NCI-H510A (cell line): ENCODE results near the gene CCT4.
A peak's percentile ranks its signal among the peaks of the same experiment; 100 is the strongest.
"Not testable (repeated sequence)": the region's sequence is repeated elsewhere in the genome, so short reads cannot be mapped to it uniquely, and the experiment has no call there.

Experiments used
- DNase-seq: peaks from one replicate; lab custom pipeline; 2025; lab: John Stamatoyannopoulos, UW

The CCT4 gene, protein sequence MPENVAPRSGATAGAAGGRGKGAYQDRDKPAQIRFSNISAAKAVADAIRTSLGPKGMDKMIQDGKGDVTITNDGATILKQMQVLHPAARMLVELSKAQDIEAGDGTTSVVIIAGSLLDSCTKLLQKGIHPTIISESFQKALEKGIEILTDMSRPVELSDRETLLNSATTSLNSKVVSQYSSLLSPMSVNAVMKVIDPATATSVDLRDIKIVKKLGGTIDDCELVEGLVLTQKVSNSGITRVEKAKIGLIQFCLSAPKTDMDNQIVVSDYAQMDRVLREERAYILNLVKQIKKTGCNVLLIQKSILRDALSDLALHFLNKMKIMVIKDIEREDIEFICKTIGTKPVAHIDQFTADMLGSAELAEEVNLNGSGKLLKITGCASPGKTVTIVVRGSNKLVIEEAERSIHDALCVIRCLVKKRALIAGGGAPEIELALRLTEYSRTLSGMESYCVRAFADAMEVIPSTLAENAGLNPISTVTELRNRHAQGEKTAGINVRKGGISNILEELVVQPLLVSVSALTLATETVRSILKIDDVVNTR

DNA sequence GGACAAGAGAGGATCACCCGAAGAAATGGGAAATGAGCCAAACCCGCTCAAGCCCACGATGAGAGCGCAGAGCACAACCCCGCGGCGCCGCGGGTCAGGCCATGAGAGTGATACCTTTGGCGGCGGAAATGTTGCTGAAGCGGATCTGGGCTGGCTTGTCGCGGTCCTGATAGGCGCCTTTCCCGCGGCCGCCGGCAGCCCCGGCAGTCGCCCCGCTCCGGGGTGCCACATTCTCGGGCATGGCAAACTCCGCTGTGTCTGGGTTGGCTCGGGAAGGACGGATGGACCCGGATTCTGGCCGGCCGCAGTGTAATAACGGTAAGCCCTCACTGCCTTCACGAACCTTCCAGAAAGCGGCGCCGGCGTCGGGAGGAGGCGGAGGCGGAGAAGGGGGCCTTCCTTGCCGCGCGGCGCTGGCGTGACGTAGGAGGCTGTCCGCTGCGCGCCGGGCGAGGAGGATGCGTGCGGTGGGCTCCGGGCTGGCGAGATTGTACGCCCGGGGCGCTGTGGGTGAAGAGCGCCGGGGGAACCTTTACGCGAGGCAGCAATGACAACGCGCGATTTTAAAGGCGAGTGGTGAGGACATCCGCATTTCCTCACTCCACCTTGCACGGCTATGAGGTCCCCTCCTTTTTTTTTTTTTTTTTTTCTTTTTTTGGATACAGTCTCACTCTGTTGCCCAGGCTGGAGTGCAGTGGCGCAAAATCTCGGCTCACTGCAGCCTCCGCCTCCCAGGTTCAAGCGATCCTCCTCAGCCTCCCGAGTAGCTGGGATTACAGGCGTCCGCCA, at the start of gene CCT4:
CCT4 (minus strand) TSS at position 390 of the 789 bp plus-strand sequence; CDS start at position 241, 149 bp downstream.
- peak; percentile 70 for DNase-seq

DNA sequence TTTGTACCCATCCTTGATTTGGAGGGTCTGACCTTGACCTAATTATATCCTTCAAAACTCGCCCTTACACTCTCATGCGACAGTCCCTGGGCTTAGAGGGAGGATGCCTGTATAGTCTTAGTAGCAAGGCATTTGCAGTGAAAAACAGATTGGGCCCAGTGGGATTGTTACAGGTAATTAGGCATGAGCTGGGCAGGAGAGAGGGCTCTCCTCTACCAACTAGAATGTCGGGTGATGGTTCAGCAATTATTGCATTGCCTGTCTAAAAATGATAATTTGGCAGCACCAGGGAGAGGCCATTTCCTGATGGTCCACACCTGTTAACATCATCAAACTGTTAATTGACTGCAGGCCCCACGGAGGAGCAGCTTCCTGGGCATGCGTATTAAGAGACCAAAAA, 49.4 kb upstream of the CCT4 start:
- no peak for DNase-seq

DNA sequence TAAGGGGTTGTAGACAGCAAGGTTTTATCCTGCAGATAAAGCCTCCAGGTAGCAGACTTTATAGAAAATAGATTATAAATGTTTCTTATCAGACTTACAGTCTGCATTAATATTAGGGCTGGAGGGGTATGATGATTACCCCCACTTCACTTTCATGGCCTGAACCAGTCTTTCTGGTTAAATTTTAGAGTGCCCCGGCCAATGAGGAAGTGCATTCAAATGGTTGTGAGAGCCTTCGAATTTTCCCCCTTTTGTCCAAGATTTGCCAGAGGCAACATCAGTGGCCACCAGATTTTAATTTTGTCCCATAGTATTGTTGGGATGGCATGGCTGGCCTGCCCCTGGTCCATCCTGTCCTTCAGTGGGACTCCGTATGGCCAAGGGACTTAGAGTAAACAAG, 48.6 kb upstream of the CCT4 start:
- no peak for DNase-seq

GRCh38 chr2:61928826-61929461, 40.5 kb upstream of the CCT4 start:
- no peak for DNase-seq

GRCh38 chr2:61926531-61927477, 38.3 kb upstream of the CCT4 start:
- no peak for DNase-seq

- no peak for DNase-seq
Measured at GRCh38 chr2:61924895-61925663, 36.6 kb upstream of the CCT4 start.

DNA sequence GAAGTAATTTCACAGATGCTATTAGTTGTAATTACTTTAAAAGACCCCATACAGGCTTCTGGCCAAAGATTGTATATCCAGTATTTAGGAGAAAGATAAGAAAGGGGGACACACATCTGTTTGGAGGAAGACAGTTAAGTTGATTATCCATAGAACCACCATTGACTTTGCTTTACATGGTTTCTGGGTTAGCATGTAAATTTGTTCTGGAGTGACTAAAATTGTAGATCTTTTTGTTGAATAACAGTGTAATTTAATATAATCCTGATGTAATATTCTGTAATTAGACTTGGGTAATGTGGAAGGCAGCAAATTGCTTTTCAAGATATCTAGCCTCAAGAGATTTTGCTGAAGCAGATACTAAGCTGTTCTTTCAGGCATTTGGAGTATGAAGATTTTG, 34.3 kb upstream of the CCT4 start:
- DNase-seq: no peak

- DNase-seq: no peak
Measured at GRCh38 chr2:61920548-61920947, 32.1 kb upstream of the CCT4 start.

GRCh38 chr2:61914794-61915193, 26.3 kb upstream of the CCT4 start:
- DNase-seq: not testable (repeated sequence)

DNA sequence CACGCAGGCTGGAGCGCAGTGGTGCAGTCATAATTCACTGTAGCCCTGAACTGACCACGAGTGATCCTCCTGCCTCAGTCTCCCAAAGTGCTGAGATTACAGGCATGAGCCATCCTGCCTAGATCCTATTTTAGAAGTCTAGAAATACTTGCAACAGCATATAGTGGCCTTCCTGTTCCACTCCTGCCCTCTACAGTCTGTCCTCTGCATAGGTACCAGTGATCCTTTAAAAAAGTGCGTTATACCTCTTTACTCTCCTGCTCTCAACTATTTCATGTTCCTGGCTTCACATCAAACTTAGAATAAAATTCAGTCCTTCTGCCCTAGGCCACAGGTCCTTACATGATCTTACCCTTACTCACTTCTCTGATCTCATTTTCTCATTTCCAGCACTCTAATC, 23.1 kb upstream of the CCT4 start:
- no peak for DNase-seq

GRCh38 chr2:61910603-61911002, 22.1 kb upstream of the CCT4 start:
- DNase-seq: no peak

DNA sequence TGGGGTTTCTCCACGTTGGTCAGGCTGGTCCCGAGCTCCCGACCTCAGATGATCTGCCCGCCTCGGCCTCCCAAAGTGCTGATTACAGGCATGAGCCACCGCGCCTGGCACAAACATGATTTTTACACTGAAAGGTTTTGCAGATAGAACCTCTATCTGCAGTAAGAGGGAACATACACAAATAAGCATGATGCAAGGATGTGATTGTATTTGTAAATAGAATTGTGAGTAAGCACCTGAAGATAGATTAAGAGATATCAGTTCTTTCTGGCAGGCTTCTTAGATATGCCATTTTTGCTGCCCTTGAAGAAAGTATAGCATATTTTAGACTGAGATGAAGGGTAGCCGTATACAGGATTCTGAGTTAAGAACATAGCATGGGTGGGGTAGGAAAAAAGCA, 20.7 kb upstream of the CCT4 start:
- no peak for DNase-seq

DNA sequence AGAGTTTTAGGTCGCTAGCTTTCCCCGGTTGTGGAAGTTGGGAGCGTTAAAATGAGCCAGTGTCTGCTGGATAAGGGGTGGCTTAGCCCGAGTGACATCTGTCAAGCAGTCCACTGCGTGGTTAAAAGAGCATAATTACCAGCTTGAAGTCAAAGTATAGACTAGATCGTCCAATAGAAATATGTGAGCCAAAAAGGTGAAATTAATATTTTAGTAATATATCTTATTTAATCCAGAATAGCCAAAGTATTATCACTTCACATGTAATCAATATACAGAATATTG, 17.7 kb upstream of the CCT4 start:
- no peak for DNase-seq

DNA sequence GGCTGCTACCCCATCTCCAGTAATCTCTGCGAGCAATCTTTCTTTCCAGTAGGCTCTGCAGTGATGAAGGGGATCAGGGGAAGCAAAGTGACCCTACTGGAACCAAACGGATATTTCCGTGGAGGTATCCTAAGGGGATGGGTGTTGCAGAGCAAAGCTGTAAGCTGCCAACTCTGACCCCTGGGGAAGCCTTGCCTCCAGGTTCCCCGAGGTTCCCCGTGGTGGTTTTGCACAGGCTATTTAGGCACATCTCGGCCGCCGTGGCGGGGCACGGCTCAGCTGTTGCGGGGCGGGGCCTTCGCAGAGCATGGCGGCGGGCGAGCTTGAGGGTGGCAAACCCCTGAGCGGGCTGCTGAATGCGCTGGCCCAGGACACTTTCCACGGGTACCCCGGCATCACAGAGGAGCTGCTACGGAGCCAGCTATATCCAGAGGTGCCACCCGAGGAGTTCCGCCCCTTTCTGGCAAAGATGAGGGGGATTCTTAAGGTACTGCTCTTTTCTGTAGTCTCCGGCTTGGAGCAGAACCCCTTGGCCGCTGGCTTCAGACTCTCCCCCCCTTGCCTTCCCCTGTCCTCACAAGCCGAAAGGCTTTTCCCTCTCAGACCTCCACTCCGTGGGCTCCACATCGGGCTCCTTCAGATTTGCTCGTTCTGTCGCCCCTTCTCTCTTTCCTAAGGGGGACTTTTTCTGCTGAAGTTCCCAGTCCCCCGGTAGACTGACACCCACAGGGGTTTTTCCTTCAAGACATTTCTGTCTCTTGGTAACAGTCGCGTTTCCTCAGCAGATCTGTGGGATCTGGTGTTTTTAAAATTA, 17.1 kb upstream of the CCT4 start, which contains the start of gene COMMD1:
COMMD1 (plus strand) TSS at position 303 of the 814 bp plus-strand sequence; CDS start at position 308, 5 bp downstream.
- peak; percentile 72 for DNase-seq

DNA sequence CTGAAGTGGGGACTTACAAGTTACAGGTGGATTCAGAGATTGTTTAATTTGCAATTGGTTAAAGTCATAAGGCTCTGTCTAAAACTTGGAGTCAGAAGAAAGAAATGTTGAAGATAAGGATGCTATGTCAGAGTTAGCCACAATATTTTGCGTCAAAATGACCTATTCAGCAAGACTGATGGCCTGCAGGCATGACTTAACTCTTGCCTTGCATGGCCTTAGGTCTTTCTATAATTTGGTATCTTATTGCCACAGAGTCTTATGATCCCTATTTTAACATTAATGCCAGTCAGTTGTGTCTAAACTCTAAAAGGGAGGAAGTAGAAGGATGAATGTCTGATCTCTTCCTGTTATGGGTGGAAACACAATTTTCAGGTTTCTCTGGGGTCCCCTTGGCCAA, 11.8 kb upstream of the CCT4 start:
- DNase-seq: no peak

GRCh38 chr2:61898810-61899209, 10.4 kb upstream of the CCT4 start:
- no peak for DNase-seq

GRCh38 chr2:61887717-61888266, 664 bp downstream of the CCT4 start:
- no peak for DNase-seq

- DNase-seq: no peak
Measured at GRCh38 chr2:61885896-61886603, 2.4 kb downstream of the CCT4 start.

DNA sequence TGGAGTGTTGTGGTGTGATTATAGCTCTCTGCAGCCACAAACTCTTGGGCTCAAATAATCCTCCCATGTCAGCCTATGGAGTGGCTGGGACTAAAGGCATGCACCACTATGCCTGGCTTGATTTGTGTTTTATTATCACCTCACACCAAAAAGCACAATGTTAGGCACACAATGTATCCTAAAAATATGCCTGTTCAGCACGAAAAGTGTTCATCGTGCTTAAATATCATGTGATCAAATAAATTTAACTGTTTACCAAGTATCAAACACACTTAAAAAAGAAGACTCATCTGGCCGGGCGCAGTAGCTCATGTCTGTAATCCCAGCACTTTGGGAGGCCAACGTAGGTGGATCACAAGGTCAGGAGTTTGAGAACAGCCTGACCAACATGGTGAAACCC, 5.6 kb downstream of the CCT4 start:
- DNase-seq: no peak
